ENCODE data around the gene CNOT3.
"Not testable (repeated sequence)": the region's sequence is repeated elsewhere in the genome, so short reads cannot be mapped to it uniquely, and the experiment has no call there.

The CNOT3 gene

DNA sequence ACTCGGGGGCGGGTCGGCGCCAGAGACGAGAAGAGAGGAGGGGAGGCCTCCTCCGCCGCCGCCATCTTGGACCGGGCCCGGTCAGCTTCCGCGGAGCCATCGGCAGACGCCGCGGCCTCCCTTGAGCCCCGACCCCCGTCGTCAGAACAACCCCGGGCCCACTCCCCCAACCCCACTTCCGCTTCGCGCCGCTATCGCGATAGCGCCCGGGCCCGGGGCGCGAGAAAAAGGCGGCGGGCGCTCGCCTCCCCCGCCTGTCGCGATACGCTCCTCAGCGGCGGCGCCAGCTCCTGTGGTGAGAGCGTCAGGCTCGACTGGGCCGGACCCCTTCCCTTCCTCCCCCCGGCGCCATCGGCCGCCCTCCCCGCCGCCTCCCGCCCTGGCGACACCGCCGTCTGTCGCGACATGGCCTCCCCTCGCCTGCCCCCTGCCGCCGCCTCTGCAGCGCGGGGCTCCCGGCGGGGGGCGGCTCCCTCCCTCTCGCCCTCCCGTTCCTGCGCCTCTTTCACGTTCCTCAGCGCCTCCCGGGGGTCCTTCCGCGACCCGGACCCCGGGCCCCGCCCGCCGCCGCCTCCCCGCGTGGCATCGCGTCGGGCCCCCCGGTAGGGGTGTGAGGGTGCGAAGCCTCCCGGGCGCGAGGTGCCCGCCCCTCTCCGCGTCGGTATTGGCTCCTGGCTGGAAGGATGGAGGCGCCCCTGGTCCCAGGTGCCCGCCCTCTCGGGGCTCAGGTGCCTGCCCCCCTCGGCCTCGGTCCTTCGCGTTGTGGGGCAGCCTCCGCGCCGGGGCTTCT lies at the start of gene CNOT3:
Gene CNOT3, plus strand, starts transcription at position 64 of the 790 bp plus-strand sequence. CDS start 5,217 bp downstream, outside the sequence.
- DNase-seq (ENCODE audit: low read depth): no peak

- no peak for DNase-seq (ENCODE audit: low read depth)
Observed at GRCh38 chr19:54094426-54095000, 43.0 kb upstream of the CNOT3 start.

- no peak for DNase-seq (ENCODE audit: low read depth)
Observed at GRCh38 chr19:54095136-54095858, 42.3 kb upstream of the CNOT3 start.

- DNase-seq (ENCODE audit: low read depth): peak; percentile 13
Observed at GRCh38 chr19:54095859-54096616, 41.5 kb upstream of the CNOT3 start.

- peak; percentile 41 for DNase-seq (ENCODE audit: low read depth)
Observed at GRCh38 chr19:54096617-54097106, 40.9 kb upstream of the CNOT3 start.

DNA sequence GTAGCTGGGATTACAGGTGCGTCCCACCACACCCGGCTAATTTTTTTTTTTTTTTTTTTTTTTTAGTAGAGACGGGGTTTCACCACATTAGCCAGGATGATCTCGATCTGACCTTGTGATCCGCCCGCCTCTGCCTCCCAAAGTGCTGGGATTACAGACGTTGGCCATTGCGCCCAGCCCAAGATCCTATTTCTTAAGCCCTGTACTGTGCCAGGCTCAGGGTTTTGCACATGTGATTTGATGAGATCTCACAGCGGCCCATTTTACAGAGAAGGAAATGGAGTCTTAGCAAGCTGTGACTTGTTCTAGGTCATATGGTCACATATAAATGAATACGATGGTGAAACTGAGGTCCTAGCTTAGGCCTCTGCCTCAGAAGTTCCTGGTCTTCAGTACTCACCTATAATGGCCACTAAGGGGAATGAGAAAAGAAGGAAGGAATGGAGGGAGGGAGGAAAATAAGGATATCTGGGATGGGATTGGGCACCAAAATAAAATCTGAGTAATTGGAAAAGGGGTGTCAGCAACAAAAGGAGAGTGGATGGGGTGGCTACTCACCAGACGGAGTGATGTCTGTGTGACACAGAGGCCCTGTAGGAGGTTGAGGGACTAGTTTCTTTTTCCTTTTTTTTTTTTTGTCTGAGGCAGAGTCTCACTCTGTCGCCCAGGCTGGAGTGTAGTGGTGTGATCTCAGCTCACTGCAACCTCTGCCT lies 38.2 kb upstream of the CNOT3 start:
- no peak for DNase-seq (ENCODE audit: low read depth)

GRCh38 chr19:54099903-54100255 lies 37.7 kb upstream of the CNOT3 start:
- not testable (repeated sequence) for DNase-seq (ENCODE audit: low read depth)

DNA sequence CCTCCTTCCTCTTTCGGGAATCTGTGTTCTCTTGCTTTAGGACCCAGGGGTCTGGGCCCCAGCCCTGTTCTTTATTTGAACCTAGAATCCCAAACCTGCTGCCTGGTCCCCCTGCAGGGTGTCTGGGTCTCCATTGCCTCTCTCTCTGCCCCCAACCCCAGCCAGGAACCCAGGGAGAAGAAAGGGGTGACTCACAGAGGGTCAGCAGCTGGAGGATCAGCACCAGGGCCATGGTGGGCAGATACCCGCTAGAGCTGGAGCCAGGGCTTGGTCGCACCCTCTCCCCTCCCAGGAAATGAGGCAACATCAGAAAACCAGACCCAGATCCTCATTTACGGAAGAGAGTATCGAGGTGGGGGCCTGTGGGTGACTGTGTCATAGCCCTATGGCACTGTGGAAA lies 37.0 kb upstream of the CNOT3 start, which contains the start of gene OSCAR:
Gene OSCAR, minus strand, starts transcription at position 243 of the 400 bp plus-strand sequence. Its CDS starts 11 bp downstream, at position 232.
- no peak for DNase-seq (ENCODE audit: low read depth)

DNA sequence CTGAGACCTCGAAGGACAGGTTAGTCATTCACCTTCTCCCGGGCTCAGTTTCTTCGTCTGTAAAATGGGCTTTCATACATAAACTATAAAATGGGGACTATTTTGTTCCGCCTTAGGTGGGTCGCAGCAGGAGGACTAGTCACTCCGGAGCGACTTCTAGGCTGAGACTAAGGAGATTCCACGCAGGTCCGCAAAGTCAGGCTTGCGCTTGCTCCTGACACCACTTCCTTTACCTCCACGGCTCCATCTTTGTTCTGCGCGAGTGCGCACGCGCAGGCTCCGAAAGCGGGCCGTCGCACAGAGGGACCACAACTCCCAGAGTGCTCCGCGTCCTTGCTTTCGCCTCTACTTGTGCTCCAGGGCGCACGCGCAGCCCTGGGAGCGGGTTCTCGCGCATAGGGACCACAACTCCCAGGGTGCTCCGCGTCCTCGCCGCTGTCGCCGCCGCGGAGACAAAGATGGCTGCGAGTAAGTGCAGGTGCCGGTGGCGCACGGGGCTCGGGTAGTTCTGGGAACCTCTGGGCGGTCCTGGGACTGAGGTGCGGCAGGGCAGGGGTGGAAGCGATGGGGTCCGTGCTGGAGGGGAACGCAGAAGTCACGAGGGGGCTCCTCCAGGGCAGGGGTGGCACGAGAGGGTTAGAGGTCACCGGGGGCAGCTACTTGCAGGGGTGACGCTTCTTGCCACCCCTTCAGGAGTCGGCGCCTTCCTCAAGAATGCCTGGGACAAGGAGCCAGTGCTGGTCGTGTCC lies 35.0 kb upstream of the CNOT3 start, which contains the start of gene NDUFA3:
Gene NDUFA3, plus strand, starts transcription at position 435 of the 749 bp plus-strand sequence. Its CDS starts 24 bp downstream, at position 459.
- DNase-seq (ENCODE audit: low read depth): peak; percentile 96

DNA sequence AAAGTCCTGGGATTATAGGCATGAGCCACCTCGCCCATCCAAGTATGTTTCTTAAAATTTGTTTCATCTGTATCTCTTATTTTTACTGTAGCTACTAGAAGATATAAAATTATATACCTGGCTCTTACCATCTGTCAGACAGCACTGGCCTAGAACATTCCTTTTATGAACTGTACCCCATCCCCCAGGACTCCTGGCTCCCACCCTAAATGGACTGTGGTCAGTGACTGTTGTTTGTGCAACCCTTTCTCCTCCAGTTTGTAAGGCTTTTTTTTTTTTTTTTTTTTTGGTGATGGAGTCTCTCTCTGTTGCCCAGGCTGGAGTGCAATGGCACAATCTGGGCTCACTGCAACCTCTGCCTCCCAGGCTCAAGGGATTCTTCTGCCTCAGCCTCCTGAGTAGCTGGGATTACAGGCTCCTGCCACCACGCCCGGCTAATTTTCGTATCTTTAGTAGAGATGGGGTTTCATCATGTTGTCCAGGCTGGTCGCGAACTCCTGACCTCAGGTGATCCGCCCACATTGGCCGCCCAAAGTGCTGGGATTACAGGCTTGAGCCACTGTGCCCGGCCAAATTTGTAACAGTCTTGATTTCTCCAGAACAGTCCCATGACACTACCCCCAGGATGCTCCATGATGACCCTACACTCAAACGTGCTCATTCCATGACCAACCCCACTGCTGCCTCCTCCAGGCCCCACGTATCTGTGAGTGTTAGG lies 32.4 kb upstream of the CNOT3 start:
- DNase-seq (ENCODE audit: low read depth): no peak

DNA sequence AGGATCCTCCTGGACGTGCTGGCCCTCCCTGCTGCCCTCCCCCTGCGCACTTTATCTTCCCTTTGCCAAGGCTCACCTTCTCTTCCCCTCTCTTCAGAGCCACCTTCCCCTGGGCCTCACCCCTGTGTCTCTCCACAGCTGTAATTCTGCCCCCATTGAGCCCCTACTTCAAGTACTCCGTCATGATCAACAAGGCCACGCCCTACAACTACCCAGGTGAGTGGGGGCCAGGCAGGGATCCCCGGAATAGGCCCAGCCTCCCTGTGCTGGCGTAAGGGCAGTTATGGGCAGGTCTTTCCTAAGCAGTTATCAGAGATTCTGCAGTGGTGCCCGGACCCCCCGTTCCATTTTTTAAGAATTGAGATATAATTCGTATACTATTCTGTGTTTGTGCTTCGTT lies 31.8 kb upstream of the CNOT3 start:
- DNase-seq (ENCODE audit: low read depth): no peak

- no peak for DNase-seq (ENCODE audit: low read depth)
Observed at GRCh38 chr19:54106716-54107115, 30.8 kb upstream of the CNOT3 start.

DNA sequence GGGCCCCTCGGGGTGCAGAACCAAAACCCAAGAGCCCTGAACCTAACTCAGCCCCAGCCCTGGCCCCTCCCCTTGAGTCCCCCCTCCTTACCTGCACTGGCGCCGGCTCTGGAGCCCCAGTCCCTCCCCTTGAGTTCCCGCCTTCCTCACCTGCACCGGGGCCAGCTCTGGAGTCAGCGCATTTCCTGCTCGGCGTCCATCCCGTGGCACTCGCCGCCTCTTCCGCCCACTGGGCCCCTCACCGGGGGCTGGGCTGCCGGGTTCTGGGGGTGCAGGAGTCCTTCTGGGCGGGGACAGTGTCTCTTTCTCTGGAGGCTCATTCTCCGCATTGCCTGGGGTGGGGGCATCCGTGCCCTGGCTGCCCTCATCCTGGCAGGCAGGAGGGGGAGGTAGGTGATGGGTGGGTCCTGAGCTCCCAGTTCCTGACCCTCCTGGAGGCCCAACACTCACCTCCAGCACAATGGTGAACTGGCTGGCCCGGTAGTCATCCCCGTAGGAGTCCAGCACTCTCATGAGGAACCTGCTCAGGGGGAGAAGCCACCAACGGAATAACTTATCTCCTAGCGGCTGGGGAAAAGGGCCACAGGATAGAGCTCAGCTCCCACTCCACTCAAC lies 29.6 kb upstream of the CNOT3 start:
- DNase-seq (ENCODE audit: low read depth): no peak

DNA sequence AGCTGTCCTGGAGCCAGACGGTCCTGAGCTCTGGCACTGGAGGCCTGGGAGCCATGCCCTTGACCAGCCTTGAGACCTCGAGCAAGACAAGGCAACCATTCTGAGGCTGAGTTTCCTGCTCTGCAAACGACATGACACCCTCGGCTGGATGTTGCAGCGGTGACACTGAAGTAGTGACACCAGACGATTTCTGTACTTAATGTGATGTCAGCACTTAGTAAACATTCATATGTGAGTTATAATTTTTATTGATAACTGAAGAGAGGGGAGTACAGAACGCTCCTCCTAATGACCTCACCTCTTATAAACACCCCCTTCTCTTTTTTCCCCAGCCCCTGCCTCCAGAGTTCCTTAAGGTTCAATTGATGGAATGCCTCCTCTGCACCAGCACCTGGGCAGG lies 29.1 kb upstream of the CNOT3 start:
- no peak for DNase-seq (ENCODE audit: low read depth)

GRCh38 chr19:54109651-54110050 lies 27.9 kb upstream of the CNOT3 start:
- no peak for DNase-seq (ENCODE audit: low read depth)

- peak; percentile 18 for DNase-seq (ENCODE audit: low read depth)
Observed at GRCh38 chr19:54114340-54115108, 23.0 kb upstream of the CNOT3 start.

DNA sequence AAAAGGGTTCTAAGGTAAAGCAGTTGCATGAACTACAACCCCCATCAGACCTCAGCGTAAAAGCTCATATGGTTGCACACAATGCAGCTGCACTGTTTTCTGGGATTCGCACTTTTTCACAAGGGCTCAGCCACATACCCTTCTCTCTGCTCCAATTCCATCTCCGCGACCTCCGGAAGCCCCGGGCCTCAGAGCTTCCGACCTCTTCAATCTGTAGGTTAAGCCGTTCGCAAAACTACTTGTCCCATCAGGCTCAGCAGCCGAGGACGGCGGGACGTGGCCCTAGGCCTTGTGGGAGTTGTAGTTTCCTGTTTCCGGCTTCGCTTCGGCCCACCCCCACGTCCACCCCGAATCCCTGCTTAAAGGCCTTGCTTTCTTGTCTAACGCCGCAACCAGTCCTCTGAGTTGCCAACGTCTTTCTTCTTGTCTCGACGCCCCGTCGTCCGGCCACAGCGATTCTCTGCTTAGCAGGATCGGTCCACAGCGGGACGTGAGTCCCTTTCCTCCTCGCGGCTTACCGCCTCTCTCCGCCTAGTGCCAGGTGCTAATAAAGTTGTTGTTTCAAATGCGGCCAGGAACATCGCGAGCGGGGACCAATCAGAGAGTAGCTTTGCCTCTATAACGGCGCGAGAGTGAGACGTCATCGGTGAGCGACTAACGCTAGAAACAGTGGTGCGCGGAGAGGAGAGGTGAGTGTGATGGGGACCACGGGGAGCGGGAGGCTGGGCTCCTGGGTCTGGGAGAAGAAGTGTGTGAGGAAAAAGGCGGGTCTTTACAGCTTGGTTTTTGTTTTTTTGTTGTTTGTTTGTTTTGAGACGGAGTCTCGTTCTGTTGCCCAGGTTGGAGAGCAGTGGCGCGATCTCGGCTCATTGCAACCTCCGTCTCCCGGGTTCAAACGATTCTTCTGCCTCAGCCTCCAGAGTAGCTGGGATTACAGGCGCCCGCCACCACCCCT lies 22.2 kb upstream of the CNOT3 start, which contains the start of the genes PRPF31 and TFPT:
Gene PRPF31, plus strand, starts transcription at position 646 of the 955 bp plus-strand sequence. CDS start 2,525 bp downstream, outside the sequence.
Gene TFPT, minus strand, starts transcription at position 549 of the 955 bp plus-strand sequence. Its CDS starts 388 bp downstream, at position 161.
- peak; percentile 98 for DNase-seq (ENCODE audit: low read depth)
